ELF-1 (cell line): ENCODE measurements around the gene B3GAT1.

ENCODE experiments used
- DNase-seq: peaks from one replicate; pipeline ENCODE4 v3.0.0-alpha.2; 2016; ENCODE audit warnings: low read depth, low spot score

The B3GAT1 gene

DNA sequence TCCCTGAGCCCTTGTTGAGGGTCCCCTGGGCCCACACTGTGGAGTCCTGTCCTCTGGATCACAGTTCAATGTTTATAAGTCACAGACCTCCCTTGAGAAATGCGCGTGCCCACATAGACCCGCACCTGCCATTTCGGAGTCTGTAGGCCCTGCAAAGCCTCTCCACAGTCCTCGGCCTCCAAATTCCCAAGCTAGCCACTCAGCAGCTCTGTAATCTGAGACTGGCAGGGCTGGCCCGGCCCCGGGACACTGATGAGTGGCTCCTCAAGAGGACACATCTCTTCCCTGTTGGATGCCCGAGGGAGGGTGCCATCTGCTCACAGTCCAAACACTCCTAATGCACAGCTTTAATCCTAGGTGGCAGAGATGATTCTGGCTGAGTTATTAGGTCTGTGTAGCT, 39.1 kb downstream of the B3GAT1 start:
- DNase-seq: no peak

DNA sequence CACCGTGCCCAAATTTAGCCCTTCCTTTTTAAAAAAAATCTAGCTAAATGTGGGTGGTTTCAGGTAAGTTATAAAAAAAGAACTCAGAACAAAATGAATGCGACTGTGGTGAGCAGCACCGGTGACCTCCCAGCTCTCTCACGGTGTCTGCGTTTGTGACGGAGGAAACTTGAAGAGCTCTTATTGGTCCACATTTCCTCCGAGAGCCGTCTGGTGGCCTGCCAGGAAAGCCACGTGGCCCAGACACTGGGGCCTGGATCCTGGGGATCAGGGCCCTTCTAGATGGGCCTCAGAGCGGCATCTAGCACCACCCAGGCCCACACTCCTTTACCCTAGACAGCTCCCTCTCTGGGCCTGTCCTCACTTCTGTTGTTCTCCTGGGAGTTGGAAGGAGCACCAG, 39.5 kb downstream of the B3GAT1 start:
- DNase-seq: no peak

DNA sequence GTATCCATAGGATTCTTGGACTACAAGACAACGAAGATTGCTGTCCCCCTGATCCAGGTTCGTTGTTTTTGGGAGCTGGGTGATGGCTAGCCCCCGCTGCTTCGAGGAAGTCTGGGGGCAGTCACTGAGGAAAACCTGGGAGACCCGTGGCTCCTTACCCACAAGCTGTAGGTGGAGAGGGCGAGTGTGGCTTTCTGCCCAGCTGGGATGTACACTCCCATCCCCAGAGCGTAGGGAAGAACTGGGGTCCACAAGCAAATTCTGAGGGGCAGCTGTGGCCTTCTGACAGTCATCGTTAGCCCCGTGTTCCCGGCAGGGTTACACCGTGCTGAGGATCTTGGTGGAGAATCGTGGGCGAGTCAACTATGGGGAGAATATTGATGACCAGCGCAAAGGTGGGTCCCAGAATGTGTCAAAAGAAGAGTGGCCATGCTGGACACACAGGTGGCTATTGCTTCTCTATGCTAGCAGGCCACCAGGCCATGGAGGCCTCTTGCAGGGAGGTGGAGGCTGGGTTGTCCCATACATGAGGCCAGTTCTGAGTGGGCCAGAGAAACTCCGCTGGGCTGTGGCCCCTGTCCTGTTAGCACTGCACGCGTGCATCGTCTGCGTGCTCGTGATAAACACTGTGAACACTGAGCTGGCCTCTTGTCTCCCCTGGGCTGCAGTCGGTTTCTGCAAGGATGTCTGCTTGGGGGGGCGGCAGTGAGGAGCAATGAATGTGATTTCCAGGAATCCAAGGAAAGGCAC, 40.4 kb downstream of the B3GAT1 start:
- DNase-seq: no peak

DNA sequence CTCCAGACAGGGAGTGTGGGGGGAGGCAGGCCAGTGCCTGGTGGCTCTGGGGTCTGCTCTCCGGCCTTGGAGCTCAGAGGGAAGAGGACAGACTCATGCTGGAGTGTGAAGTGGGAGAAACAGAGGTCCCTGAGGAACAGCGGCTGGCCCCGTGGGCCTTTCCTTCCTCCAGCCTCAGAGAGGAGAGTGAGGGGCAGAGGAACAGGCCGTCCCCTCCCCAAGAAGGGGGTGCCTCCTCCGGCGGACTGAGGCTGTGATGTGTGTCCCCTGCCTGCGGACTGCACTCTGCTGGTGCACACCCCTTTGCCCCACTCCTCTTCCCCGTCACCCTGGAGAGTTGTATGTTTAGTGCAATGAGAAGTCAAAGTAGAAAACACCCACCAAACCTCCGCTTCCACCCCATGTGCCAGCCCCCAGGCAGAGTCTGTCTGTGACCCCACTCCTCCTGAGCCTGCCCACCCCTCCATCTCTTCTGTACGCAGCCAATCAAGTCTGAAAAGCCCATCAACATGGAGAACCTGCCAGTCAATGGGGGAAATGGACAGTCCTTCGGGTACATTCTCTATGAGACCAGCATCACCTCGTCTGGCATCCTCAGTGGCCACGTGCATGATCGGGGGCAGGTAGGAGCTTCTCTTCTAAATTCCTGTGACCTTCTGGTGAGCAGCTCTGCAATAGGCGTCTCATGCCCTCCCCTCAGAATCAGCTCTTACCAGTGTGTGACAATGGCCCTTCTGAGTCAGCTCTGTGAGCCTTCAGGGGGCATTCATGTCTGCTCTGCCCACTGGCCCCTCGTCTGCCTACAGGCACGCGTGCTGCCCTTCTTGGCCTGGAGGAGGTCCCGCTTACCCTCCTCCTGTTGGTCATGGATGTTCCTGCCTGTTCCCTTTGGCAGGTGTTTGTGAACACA, 41.3 kb downstream of the B3GAT1 start:
- DNase-seq: no peak

DNA sequence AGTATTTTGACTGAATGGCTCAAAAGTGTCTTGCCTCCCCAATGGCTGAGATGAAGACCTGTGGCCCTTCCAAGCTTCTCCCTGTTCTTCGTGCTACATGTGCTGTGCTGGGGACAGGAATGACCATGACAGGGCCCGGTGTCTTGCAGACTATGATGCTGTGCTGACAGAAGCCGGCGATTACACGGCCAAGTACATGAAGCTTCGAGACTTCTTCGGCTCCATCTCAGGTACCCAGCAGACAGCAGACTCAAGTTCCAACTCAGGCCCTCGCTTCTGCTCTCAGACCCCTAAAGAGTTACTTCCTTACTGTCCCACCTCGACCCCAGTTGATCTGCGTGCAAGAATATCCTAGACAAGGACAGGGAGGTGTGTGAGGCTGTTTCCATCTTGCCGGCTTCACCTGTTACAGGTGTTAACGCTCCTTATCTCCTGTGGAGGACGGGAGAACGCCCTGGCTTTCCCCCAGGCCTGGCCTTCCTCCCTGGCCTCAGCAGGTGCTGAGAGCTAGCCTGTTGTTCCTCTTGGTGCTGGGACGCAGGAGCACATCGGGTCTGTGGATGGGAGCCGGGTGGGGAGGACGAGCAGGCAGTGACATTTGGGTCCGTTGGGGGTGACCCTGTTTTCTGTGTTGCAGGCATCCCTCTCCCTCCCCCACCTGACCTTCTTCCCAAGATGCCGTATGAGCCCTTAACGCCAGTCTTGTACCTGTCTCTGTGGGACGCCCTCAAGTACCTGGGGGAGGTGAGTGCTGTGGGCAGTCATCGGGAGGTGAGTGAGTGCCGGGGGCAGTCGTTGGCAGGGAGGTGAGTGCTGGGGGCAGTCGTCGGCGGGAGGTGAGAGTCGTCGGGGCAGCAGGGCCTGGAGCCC, 42.2 kb downstream of the B3GAT1 start:
- no peak for DNase-seq

DNA sequence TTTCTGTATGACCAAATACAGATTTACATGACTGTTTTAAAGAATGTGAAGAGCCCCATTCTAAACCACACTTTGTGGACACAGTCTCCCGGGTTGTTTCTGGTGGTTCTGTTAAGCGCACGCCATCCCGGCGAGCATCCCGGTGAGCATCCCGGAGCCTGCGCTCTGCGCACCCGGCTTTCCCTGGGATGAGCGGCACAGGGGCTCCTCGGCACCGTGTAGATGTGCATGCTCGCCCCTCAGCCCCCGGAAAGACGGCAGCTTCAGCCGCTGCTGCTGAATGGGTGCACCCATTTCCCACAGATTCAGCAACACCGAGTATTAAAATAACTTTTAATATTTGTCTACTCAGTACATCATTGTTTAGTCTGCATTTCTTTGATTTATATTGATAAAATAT, 44.3 kb downstream of the B3GAT1 start:
- no peak for DNase-seq

DNA sequence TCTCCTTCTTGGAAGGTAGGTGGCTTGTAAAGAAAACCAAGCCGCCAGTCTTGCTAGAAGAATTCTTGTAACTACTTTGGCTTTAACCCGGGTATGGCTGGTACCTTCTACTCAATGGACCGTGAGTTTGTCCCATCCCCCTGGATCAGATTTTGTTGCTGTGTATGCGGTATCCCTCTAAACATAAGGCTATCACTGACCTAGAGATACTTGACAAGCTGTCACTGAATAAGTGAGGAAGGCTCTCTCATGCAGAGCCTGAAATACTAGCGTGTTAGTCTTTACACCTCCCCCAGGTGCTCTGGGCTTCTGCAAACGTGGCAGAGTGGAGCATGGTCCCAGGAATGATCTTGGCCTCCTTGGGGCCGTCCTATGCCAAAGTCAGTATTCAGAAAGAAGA, 45.8 kb downstream of the B3GAT1 start:
- no peak for DNase-seq

DNA sequence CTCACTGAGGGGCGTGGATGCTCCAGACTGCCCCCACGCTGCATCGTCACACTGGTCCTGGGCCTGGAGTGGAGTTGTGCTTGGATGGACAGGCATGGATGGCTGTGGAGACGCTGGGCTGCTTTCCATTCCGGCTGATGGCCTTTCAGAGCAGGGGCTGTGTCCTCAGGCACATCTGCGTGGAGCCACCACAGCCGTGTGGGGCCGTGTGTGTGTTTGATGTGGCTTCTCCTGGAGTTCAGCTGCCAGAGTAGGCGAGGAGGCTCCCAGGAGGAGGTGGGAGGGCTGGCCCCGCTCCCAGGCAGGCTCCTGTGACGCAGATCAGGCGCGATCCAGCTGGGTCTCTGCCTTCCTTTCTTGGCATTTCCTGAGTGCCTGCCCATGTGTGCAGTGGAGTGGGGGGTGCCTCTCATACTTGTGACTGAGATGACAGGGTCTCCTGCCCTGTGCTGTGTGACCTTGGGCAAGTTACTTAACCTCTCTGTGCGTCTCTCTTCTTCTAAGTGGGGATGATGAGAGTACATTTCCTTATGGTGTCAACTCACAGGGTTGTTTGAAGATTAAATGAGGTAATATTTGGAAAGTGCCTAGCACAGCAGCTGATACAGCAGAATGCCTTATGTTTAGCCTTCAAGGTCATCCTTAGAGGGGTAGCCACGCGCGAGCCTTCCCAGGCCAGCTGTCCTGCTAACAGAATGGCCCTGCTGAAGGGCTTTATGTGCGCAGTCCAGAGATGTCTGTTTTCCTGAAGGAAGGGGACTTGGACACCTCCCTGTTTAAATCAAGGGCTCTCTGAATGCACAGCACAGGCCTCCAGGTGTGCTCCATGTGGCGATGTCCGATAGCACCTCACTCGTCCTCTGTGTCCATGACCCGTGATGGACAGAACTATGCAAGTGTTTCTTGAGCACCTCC, 46.8 kb downstream of the B3GAT1 start:
- no peak for DNase-seq

DNA sequence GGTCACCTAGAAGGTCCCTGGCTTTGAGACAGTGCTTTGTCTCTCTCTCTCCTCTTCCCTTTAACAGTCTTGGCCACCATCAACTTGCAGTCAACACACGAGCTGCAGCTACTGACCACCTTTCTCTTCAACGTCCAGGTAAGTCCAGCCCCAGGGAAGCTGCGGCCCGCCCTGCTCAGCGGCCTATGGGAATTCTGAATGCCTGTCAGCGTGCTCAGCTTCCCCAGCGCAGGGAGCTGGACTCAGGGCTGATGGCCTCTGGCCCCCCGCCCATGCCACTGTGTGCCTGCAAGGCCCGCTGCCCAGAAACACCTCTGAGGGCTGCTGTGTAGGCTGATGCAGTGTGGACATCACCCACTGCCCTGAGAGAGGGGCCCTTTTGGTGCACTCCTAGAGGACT, 47.8 kb downstream of the B3GAT1 start:
- DNase-seq: no peak

DNA sequence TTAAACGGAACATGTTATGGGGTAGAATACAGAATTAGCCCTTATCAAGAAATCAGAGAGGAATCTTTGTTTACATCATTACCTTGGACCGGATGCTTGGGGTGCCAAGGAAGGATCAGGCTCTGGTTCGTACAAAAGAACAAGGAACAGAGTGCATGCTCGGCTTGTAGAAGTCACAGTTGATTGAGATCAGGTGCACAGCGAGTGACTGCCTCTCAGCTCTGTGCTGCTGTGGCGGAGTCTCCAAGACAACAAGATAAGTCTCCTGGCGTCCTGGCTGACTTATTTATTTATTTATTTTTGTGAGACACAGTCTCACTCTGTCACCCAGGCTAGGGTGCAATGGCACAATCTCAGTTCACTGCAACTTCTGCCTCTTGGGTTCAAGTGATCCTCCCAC, 48.5 kb downstream of the B3GAT1 start:
- DNase-seq: no peak

DNA sequence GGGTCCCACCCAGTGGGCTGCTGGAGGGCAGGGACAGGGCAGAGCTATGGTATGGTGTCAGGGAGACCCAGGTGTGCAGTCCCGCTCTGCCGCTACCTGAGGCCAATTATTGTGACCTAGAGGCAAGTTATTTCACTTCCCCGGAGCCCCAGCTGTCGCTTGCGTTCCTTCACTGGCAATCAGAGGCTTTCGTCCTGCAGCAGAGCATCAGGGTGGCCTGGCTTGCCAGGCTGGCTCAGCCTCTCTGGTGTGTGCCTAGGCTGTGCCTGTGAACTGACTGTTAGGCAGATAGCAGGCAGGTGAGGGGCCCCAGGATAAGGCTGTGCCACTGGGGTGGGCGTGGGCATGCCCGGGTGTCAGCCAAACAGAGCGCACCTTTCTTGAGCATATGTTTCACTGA, 48.9 kb downstream of the B3GAT1 start:
- DNase-seq: no peak

DNA sequence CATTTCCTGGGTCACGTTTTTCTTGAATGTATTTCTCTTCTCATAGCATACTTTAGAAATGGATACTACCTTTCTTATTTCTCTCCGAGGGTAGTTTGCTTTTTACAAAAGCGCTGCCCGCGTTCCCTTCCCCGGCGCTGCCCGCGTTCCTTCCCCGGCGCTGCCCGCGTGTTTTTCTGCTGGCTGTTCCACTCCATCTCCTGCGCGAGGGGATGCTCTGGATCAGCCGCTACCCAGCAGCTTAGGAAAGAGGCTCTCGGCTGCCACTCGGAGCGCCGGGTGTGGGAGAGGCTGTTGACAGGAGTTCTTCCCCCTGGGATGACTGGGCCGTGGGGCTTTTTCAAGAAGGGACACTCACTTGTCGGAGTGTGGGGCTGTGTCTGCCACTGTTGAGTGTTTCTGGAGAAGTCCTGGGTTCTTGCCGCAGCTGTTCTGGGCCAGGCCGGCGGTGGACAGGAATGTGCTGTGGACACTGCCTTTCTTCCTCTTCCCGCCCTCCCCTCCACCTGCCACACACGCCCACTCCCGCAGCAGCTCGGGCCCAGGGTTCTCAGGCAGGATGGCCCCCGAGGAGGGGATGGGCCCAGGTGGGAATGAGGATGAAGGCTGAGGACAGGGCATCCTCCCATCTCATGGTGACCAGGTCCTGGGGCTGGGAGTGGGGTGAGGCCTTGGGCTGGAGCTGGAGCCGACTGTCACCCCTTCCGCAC, 49.7 kb downstream of the B3GAT1 start:
- no peak for DNase-seq

DNA sequence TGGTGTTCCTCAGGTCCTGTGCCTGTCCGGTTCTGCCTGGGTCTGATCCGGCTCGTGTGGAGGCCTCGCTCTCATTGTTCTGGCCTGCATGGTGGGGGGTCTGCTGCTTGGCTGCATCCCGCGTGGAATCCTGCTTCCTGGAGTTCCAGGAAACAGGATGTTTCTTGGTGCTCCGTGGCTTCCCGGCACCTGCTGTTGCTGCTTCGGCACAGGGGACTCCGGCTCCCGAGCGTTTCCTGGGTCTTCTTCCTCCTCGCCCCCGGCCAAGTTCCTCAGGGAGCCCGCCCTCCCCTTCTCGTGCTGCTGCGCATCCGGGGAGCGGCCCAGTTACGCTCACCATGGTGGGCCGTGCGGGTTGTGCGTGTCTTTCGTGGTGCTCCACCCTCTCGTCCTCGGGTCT, 50.4 kb downstream of the B3GAT1 start:
- no peak for DNase-seq

DNA sequence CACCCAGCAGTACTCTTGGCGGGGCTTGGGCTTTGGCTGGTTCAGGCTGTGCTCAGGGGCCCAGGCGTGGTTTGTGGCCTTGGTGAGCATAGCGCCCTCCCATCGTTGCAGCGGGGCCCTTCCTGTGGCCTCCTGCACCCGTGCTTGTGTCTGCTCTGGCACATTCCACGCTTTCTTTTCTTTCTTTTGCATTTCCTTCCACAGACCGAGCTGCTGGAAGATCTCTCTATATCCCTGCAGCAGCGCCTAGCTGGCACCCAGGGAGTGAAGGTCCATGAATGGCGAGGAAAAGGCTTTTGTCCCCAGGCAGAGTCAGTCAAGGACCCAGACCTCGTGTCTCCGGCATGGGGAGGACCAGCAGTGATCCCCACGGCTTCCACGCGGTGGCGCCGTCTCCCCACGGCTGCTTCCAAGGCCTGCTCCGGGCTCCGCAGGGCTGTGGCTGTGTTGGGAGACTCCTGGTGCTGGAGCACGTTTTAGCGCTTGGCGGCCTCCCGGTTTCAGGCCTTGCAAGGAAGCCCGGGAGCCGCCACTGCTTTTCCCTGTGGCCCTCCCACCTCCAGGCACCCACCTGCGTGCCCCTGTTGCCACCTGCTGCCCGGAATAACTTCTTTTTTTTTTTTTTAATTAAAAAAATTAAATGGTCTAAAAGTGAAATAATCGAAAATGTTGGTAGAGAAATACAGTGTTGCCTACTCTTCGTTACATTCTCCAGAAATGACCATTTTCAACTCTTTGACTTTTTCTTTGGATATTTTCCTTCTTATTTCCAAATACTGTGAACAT, 51.8 kb downstream of the B3GAT1 start:
- peak; percentile 97 for DNase-seq

DNA sequence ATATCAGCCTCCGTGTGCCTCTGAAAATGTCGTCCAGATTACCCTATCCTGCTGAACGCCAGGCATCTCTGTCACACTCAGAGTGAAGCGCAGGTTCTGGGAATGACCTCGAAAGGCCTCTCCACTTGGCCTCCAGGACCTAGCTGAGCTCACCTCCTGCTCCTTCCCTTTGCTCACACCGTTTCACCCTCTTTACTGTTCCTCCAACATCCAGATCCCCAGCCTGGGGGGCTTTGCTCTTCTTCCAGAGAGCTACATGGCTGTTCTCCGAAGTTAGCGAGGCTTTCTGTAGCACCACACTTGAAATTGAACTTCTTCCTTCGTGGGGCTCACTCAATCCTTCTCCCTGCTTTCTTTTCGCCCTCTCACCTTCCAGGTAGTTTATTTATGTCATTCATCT, 52.4 kb downstream of the B3GAT1 start:
- DNase-seq: no peak

DNA sequence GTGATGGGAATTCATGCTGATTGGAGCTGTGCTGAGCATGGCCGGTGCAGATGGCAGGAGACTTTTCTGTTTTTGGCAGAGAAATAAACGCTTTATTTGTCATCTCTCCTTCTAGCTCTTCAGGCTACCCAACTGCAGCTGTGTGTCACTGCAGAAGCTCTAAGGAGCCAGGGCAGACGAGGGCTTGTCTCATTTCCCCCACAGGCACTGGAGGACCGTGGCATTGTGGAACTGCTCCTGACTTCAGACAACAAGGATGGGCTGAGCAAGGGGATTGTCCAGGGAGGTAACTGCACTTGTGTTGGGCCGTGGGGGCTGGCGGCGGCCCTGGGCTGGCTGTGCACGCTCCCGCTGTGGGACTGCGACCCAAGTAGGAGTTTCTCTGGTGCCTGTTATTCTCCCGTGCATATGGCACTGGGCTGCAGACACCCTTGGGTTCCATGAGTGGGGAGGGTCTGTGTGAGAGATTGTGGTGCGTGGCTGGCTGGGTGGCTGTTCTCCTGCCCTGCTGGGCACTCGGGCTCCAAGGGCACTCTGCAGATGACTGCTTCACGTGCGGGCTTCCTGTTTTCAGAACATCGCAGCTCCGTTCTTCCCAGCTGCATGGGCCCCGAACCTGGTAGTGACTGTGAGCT, 53.1 kb downstream of the B3GAT1 start:
- DNase-seq: no peak

DNA sequence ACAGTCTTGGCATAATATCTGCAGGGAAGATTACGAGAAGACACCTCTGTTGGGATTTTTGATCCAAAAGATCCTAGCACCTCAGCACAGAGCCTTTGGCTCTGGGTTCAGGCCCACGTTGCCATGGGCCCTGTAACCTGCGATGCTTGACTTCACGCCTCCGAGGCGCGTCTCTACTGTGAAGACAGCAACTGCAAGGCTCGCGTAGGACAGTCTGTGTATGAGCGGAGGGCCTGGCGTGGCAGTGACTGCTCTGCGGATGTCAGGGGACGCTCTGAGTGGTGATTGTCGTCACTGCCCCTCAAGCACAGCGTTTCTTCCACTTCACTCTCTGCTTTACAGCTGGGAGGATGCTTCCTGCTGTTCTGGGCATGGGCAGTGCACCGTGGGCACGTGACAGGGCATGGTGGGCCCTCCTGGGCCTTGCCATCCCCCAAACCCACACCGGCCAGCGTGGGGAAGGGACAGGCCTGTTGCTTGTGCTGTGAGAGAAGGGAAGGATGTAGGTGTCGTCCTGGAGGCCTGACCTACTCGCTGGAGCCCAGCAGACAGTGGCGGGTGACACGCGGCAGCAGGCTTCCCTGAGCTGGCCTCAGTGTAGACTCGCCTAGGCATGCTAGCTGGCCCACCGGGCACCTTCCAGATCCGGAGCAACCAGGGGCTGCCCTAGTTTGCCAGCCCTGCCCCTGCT, 53.7 kb downstream of the B3GAT1 start:
- no peak for DNase-seq

DNA sequence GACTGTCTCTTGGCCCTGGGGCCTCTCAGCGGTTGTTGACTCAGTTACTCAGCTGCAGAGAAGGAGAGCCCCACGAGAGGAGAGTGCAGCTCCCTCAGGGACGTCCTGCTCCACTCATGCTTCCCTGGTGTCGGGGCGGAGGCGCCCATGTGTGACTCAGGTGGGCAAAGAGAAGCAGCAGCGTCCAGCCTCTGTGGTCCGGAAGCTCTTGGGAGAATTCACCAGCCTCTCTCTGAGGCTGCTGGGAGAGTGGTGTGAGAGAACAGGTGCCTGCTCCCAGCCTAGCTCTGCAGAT, 54.5 kb downstream of the B3GAT1 start:
- no peak for DNase-seq
